ENCODE results near the gene SIT1.
"Not testable (repeated sequence)": the region's sequence is repeated elsewhere in the genome, so short reads cannot be mapped to it uniquely, and the experiment has no call there.

The SIT1 gene

GRCh38 chr9:35637427-35637955 is 13.2 kb downstream of the SIT1 start:
- ATAC-seq, DNase-seq: not testable (repeated sequence)

GRCh38 chr9:35636877-35637246 is 13.9 kb downstream of the SIT1 start:
- not testable (repeated sequence) for ATAC-seq, DNase-seq

- DNase-seq (no peak), ATAC-seq (peak; percentile 29)
Observed at GRCh38 chr9:35636135-35636876, 14.4 kb downstream of the SIT1 start.

GRCh38 chr9:35635730-35636129 is 15.0 kb downstream of the SIT1 start:
- ATAC-seq: no peak
- DNase-seq: no peak

GRCh38 chr9:35629597-35629996 is 21.1 kb downstream of the SIT1 start:
- ATAC-seq: peak; percentile 52
- DNase-seq: no peak

GRCh38 chr9:35628389-35628991 is 22.2 kb downstream of the SIT1 start:
- DNase-seq (no peak), ATAC-seq (no peak)

- ATAC-seq (no peak), DNase-seq (no peak)
Observed at GRCh38 chr9:35627575-35627974, 23.2 kb downstream of the SIT1 start.

GRCh38 chr9:35619800-35620158 is 31.0 kb downstream of the SIT1 start:
- DNase-seq (peak; percentile 58), ATAC-seq (peak; percentile 82)

- ATAC-seq (peak; percentile 91), DNase-seq (peak; percentile 80)
Observed at GRCh38 chr9:35618854-35619799, 31.6 kb downstream of the SIT1 start.

- ATAC-seq: no peak
- DNase-seq: no peak
Observed at GRCh38 chr9:35618325-35618727, 32.4 kb downstream of the SIT1 start, which contains the start of gene CD72. TSS of gene CD72 (minus strand) at chr9:35618413. CDS start at chr9:35618303, 110 bp downstream.

GRCh38 chr9:35617548-35617947 is 33.2 kb downstream of the SIT1 start:
- DNase-seq (no peak), ATAC-seq (no peak)

GRCh38 chr9:35616681-35617459 is 33.9 kb downstream of the SIT1 start:
- ATAC-seq (peak; percentile 25), DNase-seq (peak; percentile 83)

- no peak for ATAC-seq
Observed at GRCh38 chr9:35615981-35616680, 34.6 kb downstream of the SIT1 start.

GRCh38 chr9:35612843-35613242 is 37.9 kb downstream of the SIT1 start:
- ATAC-seq (no peak), DNase-seq (no peak)

More at GRCh38 chr9:35615981-35616680, 34.6 kb downstream of the SIT1 start:
- no peak for DNase-seq

GRCh38 chr9:35612066-35612465 is 38.7 kb downstream of the SIT1 start:
- not testable (repeated sequence) for ATAC-seq

GRCh38 chr9:35611230-35611797 is 39.4 kb downstream of the SIT1 start:
- ATAC-seq: peak; percentile 74
- peak; percentile 65 for DNase-seq

More at GRCh38 chr9:35612066-35612465, 38.7 kb downstream of the SIT1 start:
- DNase-seq: not testable (repeated sequence)

GRCh38 chr9:35609820-35610163 is 40.9 kb downstream of the SIT1 start:
- DNase-seq (no peak), ATAC-seq (no peak)

- DNase-seq (no peak), ATAC-seq (no peak)
Observed at GRCh38 chr9:35609001-35609819, 41.5 kb downstream of the SIT1 start.

- ATAC-seq (no peak), DNase-seq (no peak)
Observed at GRCh38 chr9:35608221-35608620, 42.5 kb downstream of the SIT1 start.

- no peak for ATAC-seq
- DNase-seq: no peak
Observed at GRCh38 chr9:35606726-35607125, 44.0 kb downstream of the SIT1 start.
